Fibroblast of pulmonary artery (primary cell): ENCODE measurements around the gene HOXC10.
A peak's percentile ranks its signal among the peaks of the same experiment; 100 is the strongest.

Experiments
- DNase-seq: peaks from one replicate; pipeline ENCODE4 v3.0.0-alpha.2; 2010; ENCODE audit warnings: low read depth
- H3K4me3 ChIP-seq: replicated peaks from 2 replicates; pipeline ENCODE4 v1.5.1; 2011; ENCODE audit warnings: low read depth, mild to moderate bottlenecking, control low read depth, low read length, moderate library complexity
- CTCF ChIP-seq: IDR thresholded peaks from 2 replicates; pipeline ENCODE4 v1.5.1; 2011; ENCODE audit warnings: mild to moderate bottlenecking, control low read depth, low read length, inconsistent platforms; ENCODE audit errors: missing control alignments

The HOXC10 gene

GRCh38 chr12:54033106-54033979, 48.4 kb downstream of the HOXC10 start:
- no peak for TF ChIP-seq CTCF
- DNase-seq = no peak
- H3K4me3 ChIP-seq = peak overlapping the region; percentile 23

- no peak for DNase-seq
- no peak overlapping the region for H3K4me3 ChIP-seq
- TF ChIP-seq CTCF = no peak
These were observed 49.2 kb downstream of the HOXC10 start for GRCh38 chr12:54033980-54034784.

GRCh38 chr12:54034785-54035310, 49.9 kb downstream of the HOXC10 start:
- no peak for DNase-seq
- no peak overlapping the region for H3K4me3 ChIP-seq
- no peak for TF ChIP-seq CTCF

- TF ChIP-seq CTCF = no peak
- no peak for DNase-seq
- H3K4me3 ChIP-seq = no peak overlapping the region
These were observed 50.8 kb downstream of the HOXC10 start for GRCh38 chr12:54035568-54036264.

- no peak overlapping the region for H3K4me3 ChIP-seq
- no peak for TF ChIP-seq CTCF
- DNase-seq = no peak
These were observed 51.8 kb downstream of the HOXC10 start for GRCh38 chr12:54036620-54037359.
